SK-N-SH (cell line): Measurements from ENCODE around the gene PCP4L1.

Experiments used
- CTCF ChIP-seq: fragments of 200-600 bp; sonication (generic); IDR thresholded peaks from 2 replicates; pipeline ENCODE4 v1.6.1; 2017; ENCODE audit warnings: antibody characterized with exemption, mild to moderate bottlenecking, moderate library complexity
- EP300 ChIP-seq, 2 experiments: IDR thresholded peaks; 2 replicates each; pipeline versions ENCODE4 v1.4.0 to v1.6.1; 2012; ENCODE audit warnings: borderline replicate concordance in 1 of 2, low read depth in 1 of 2, low read length in 1 of 2
- GABPA ChIP-seq: IDR thresholded peaks from 2 replicates; pipeline ENCODE4 v1.4.0; 2012; ENCODE audit warnings: low read depth, mild to moderate bottlenecking
- REST ChIP-seq: IDR thresholded peaks from 2 replicates; pipeline ENCODE4 v1.6.1; 2012; ENCODE audit warnings: mild to moderate bottlenecking, low read depth, low read length, moderate library complexity
- RFX5 ChIP-seq: IDR thresholded peaks from 2 replicates; pipeline ENCODE4 v1.6.1; 2012; ENCODE audit warnings: mild to moderate bottlenecking, improper control_type of control experiment, low read length
- SIN3A ChIP-seq: IDR thresholded peaks from 2 replicates; pipeline ENCODE4 v1.6.1; 2012; ENCODE audit warnings: low read depth, mild to moderate bottlenecking, low read length, moderate library complexity, borderline replicate concordance
- TAF1 ChIP-seq: IDR thresholded peaks from 2 replicates; pipeline ENCODE4 v1.6.1; 2012; ENCODE audit warnings: low read depth, mild to moderate bottlenecking, low read length, moderate library complexity, borderline replicate concordance
- YY1 ChIP-seq: IDR thresholded peaks from 2 replicates; pipeline ENCODE4 v1.4.0; 2012; ENCODE audit warnings: low read depth, mild to moderate bottlenecking
- ZBTB33 ChIP-seq: IDR thresholded peaks from 2 replicates; pipeline ENCODE4 v1.4.0; 2012; ENCODE audit warnings: low read depth, borderline replicate concordance

- no peak for TF ChIP-seq GABPA
- TF ChIP-seq CTCF, result no peak
- TF ChIP-seq RFX5, result no peak
- no peak for TF ChIP-seq REST
- TF ChIP-seq TAF1, result no peak
- no peak for TF ChIP-seq SIN3A
- no peak for TF ChIP-seq EP300 (IDR thresholded peaks at IDR 0.05; ENCODE audit: borderline replicate concordance in 1 of 2, low read depth in 1 of 2, low read length in 1 of 2)
- no peak for TF ChIP-seq ZBTB33
- TF ChIP-seq YY1, result no peak
Measured at GRCh38 chr1:161307230-161307768, 48.8 kb downstream of the PCP4L1 start.
